WERI-Rb-1 (cell line): ENCODE measurements around the gene TMEM59L.
"Not testable (repeated sequence)": the region's sequence is repeated elsewhere in the genome, so short reads cannot be mapped to it uniquely, and the experiment has no call there.

Experiments
- DNase-seq: peaks from one replicate; pipeline ENCODE4 v3.0.0-alpha.2; 2020
- H3K27ac ChIP-seq: fragments of 250-450 bp; sonication (Bioruptor Pico); 2 replicates; pipeline ENCODE4 v1.5.1; 2020; ENCODE audit warnings: mild to moderate bottlenecking, moderate library complexity
- H3K27me3 ChIP-seq: fragments of 250-450 bp; sonication (Bioruptor Pico); 2 replicates; pipeline ENCODE4 v1.5.1; 2021; ENCODE audit warnings: mild to moderate bottlenecking, low read depth, moderate library complexity; ENCODE audit not compliant: insufficient read depth, severe bottlenecking
- H3K36me3 ChIP-seq: fragments of 250-450 bp; sonication (Bioruptor Pico); 2 replicates; pipeline ENCODE4 v1.5.1; 2020; ENCODE audit warnings: mild to moderate bottlenecking, moderate library complexity
- H3K4me3 ChIP-seq: 2 replicates; pipeline ENCODE4 v1.5.1; 2011; ENCODE audit warnings: low read depth, mild to moderate bottlenecking, control low read depth, low read length
- H3K9me3 ChIP-seq: fragments of 250-450 bp; sonication (Bioruptor Pico); 2 replicates; pipeline ENCODE4 v1.5.1; 2021; ENCODE audit warnings: mild to moderate bottlenecking, moderate library complexity; ENCODE audit not compliant: severe bottlenecking
- CTCF ChIP-seq: IDR thresholded peaks from 2 replicates; pipeline ENCODE4 v1.5.1; 2011; ENCODE audit warnings: low read depth, mild to moderate bottlenecking, control low read depth, inconsistent platforms, low read length

Gene TMEM59L

GRCh38 chr19:18591735-18592385 is 20.8 kb upstream of the TMEM59L start:
- no peak overlapping the region for H3K27ac ChIP-seq
- TF ChIP-seq CTCF, result no peak
- DNase-seq, result no peak

GRCh38 chr19:18592732-18593131 is 19.9 kb upstream of the TMEM59L start:
- H3K27me3 ChIP-seq, H3K9me3 ChIP-seq, H3K27ac ChIP-seq, DNase-seq, H3K4me3 ChIP-seq: not testable (repeated sequence)
- peaks cover 18% of the 10 kb centered on the region for H3K36me3 ChIP-seq

More at GRCh38 chr19:18591735-18592385, 20.8 kb upstream of the TMEM59L start:
- H3K4me3 ChIP-seq, result no peak overlapping the region
- H3K36me3 ChIP-seq, result peaks cover 18% of the 10 kb centered on the region
- no peaks in the 10 kb centered on the region for H3K27me3 ChIP-seq
- H3K9me3 ChIP-seq, result no peaks in the 10 kb centered on the region

- H3K4me3 ChIP-seq, result no peak overlapping the region
- peaks cover 18% of the 10 kb centered on the region for H3K36me3 ChIP-seq
- no peaks in the 10 kb centered on the region for H3K27me3 ChIP-seq
- H3K9me3 ChIP-seq, result no peaks in the 10 kb centered on the region
- DNase-seq, result peak; percentile 7
- TF ChIP-seq CTCF, result no peak
- H3K27ac ChIP-seq, result no peak overlapping the region
These were observed 19.1 kb upstream of the TMEM59L start for GRCh38 chr19:18593367-18594095.

GRCh38 chr19:18594096-18594823 is 18.4 kb upstream of the TMEM59L start:
- Histone ChIP-seq H3K27me3 (no peaks in the 10 kb centered on the region), H3K36me3 (peaks cover 18% of the 10 kb centered on the region), H3K4me3 (peak overlapping the region; percentile 47), H3K27ac (peak overlapping the region; percentile 32), H3K9me3 (no peaks in the 10 kb centered on the region)
- peak; percentile 75 for DNase-seq
- peak; percentile 74 for TF ChIP-seq CTCF

- Histone ChIP-seq H3K27me3 (no peaks in the 10 kb centered on the region), H3K9me3 (no peaks in the 10 kb centered on the region), H3K36me3 (peaks cover 18% of the 10 kb centered on the region), H3K4me3 (peak overlapping the region; percentile 47), H3K27ac (peak overlapping the region; percentile 32)
- TF ChIP-seq CTCF, result no peak
- DNase-seq, result peak; percentile 48
These were observed 17.8 kb upstream of the TMEM59L start for GRCh38 chr19:18594824-18595373.

- Histone ChIP-seq H3K27me3 (no peaks in the 10 kb centered on the region), H3K4me3 (no peak overlapping the region), H3K27ac (no peak overlapping the region), H3K36me3 (peaks cover 18% of the 10 kb centered on the region), H3K9me3 (no peaks in the 10 kb centered on the region)
- no peak for TF ChIP-seq CTCF
- no peak for DNase-seq
These were observed 17.2 kb upstream of the TMEM59L start for GRCh38 chr19:18595475-18595874.
